ENCODE data around the gene CTIF.

Gene CTIF

GRCh38 chr18:48878471-48878870 lies 339.6 kb downstream of the CTIF start:
- H3K4me1 ChIP-seq (ENCODE audit: insufficient read depth, poor library complexity, severe bottlenecking), result peaks cover 5% of the 10 kb centered on the region
- no peaks in the 10 kb centered on the region for H3K27me3 ChIP-seq (ENCODE audit: insufficient read depth, poor library complexity, severe bottlenecking)
- ATAC-seq (ENCODE audit: low read depth) (no peak), DNase-seq (ENCODE audit: low spot score) (no peak)
- H3K27ac ChIP-seq (ENCODE audit: poor library complexity, severe bottlenecking), result no peak overlapping the region
- H3K36me3 ChIP-seq (ENCODE audit: low read depth), result no peaks in the 10 kb centered on the region
- no peaks in the 10 kb centered on the region for H3K9me3 ChIP-seq (ENCODE audit: severe bottlenecking)
- TF ChIP-seq CTCF (IDR thresholded peaks at IDR 0.05; ENCODE audit: poor library complexity, severe bottlenecking), result no peak
- no peak overlapping the region for H3K4me3 ChIP-seq (ENCODE audit: severe bottlenecking)

- H3K4me3 ChIP-seq (ENCODE audit: severe bottlenecking), result no peak overlapping the region
- no peaks in the 10 kb centered on the region for H3K27me3 ChIP-seq (ENCODE audit: insufficient read depth, poor library complexity, severe bottlenecking)
- 0 out of 3 replicates have a peak, but pooled peaks have one; percentile 19 for ATAC-seq (ENCODE audit: low read depth)
- H3K27ac ChIP-seq (ENCODE audit: poor library complexity, severe bottlenecking), result no peak overlapping the region
- no peaks in the 10 kb centered on the region for H3K9me3 ChIP-seq (ENCODE audit: severe bottlenecking)
- no peaks in the 10 kb centered on the region for H3K4me1 ChIP-seq (ENCODE audit: insufficient read depth, poor library complexity, severe bottlenecking)
- no peak for DNase-seq (ENCODE audit: low spot score)
- no peaks in the 10 kb centered on the region for H3K36me3 ChIP-seq (ENCODE audit: low read depth)
- no peak for TF ChIP-seq CTCF (IDR thresholded peaks at IDR 0.05; ENCODE audit: poor library complexity, severe bottlenecking)
Measured at GRCh38 chr18:48879008-48879431, 340.2 kb downstream of the CTIF start.

GRCh38 chr18:48880931-48881330 lies 342.1 kb downstream of the CTIF start:
- no peaks in the 10 kb centered on the region for H3K27me3 ChIP-seq (ENCODE audit: insufficient read depth, poor library complexity, severe bottlenecking)
- DNase-seq (ENCODE audit: low spot score) (no peak), ATAC-seq (ENCODE audit: low read depth) (no peak)
- H3K4me3 ChIP-seq (ENCODE audit: severe bottlenecking), result no peak overlapping the region
- no peaks in the 10 kb centered on the region for H3K36me3 ChIP-seq (ENCODE audit: low read depth)
- no peaks in the 10 kb centered on the region for H3K4me1 ChIP-seq (ENCODE audit: insufficient read depth, poor library complexity, severe bottlenecking)
- H3K27ac ChIP-seq (ENCODE audit: poor library complexity, severe bottlenecking), result no peak overlapping the region
- H3K9me3 ChIP-seq (ENCODE audit: severe bottlenecking), result no peaks in the 10 kb centered on the region
- TF ChIP-seq CTCF (IDR thresholded peaks at IDR 0.05; ENCODE audit: poor library complexity, severe bottlenecking), result no peak

- no peaks in the 10 kb centered on the region for H3K9me3 ChIP-seq (ENCODE audit: severe bottlenecking)
- TF ChIP-seq CTCF (IDR thresholded peaks at IDR 0.05; ENCODE audit: poor library complexity, severe bottlenecking), result no peak
- DNase-seq (ENCODE audit: low spot score) (no peak), ATAC-seq (ENCODE audit: low read depth) (no peak)
- no peak overlapping the region for H3K4me3 ChIP-seq (ENCODE audit: severe bottlenecking)
- no peak overlapping the region for H3K27ac ChIP-seq (ENCODE audit: poor library complexity, severe bottlenecking)
- H3K36me3 ChIP-seq (ENCODE audit: low read depth), result no peaks in the 10 kb centered on the region
- H3K27me3 ChIP-seq (ENCODE audit: insufficient read depth, poor library complexity, severe bottlenecking), result no peaks in the 10 kb centered on the region
- no peaks in the 10 kb centered on the region for H3K4me1 ChIP-seq (ENCODE audit: insufficient read depth, poor library complexity, severe bottlenecking)
Measured at GRCh38 chr18:48882379-48882778, 343.5 kb downstream of the CTIF start.

- H3K27ac ChIP-seq (ENCODE audit: poor library complexity, severe bottlenecking), result no peak overlapping the region
- DNase-seq (ENCODE audit: low spot score), result peak; percentile 15
- H3K27me3 ChIP-seq (ENCODE audit: insufficient read depth, poor library complexity, severe bottlenecking), result no peaks in the 10 kb centered on the region
- H3K4me3 ChIP-seq (ENCODE audit: severe bottlenecking), result no peak overlapping the region
- no peak for ATAC-seq (ENCODE audit: low read depth)
- no peaks in the 10 kb centered on the region for H3K4me1 ChIP-seq (ENCODE audit: insufficient read depth, poor library complexity, severe bottlenecking)
- no peaks in the 10 kb centered on the region for H3K9me3 ChIP-seq (ENCODE audit: severe bottlenecking)
- no peak for TF ChIP-seq CTCF (IDR thresholded peaks at IDR 0.05; ENCODE audit: poor library complexity, severe bottlenecking)
- H3K36me3 ChIP-seq (ENCODE audit: low read depth), result no peaks in the 10 kb centered on the region
Measured at GRCh38 chr18:48884306-48884705, 345.5 kb downstream of the CTIF start.
